OCI-LY7 (cell line): ENCODE results near the gene DCUN1D5. TPM values are rescaled to one million over a fixed set of nuclear protein-coding genes. Genes with fewer than 3 reads are reported as not detected.

Experiments
- BruUV-seq: library from RNA; stranded (reverse); fragments of 400-500 nt; replicated peaks from 2 replicates; lab custom pipeline; 2021; lab: Mats Ljungman, UMichigan
- CTCF ChIA-PET: fragments of 300-600 bp; sonication (Branson Sonifier 250); formaldehyde crosslinking; loops from one replicate; lab custom pipeline; 2022; ENCODE audit warnings: antibody characterized with exemption; ENCODE audit not compliant: unreplicated experiment; lab: Charles Lee
- POLR2A ChIA-PET: fragments of 300-600 bp; sonication (Branson Sonifier 250); formaldehyde crosslinking; loops from one replicate; lab custom pipeline; 2022; ENCODE audit warnings: antibody characterized with exemption; lab: Charles Lee
- DNase-seq: peaks from one replicate; pipeline ENCODE4 v3.0.0-alpha.2; 2015; ENCODE audit warnings: low spot score
- H2AFZ ChIP-seq: fragments of 200-600 bp; sonication (generic), shearing (Covaris generic); 2 replicates; pipeline ENCODE4 v1.6.1; 2014; ENCODE audit warnings: mild to moderate bottlenecking, antibody characterized with exemption, low read length, moderate library complexity
- H3K27ac ChIP-seq: fragments of 200-600 bp; sonication (generic); 2 replicates; pipeline ENCODE4 v1.5.1; 2014; ENCODE audit warnings: mixed run types, low read depth, mild to moderate bottlenecking, moderate library complexity, low read length, inconsistent platforms; ENCODE audit not compliant: poor library complexity, severe bottlenecking
- H3K36me3 ChIP-seq: fragments of 200-600 bp; sonication (generic); 2 replicates; pipeline ENCODE4 v1.6.1; 2014; ENCODE audit warnings: mild to moderate bottlenecking, antibody characterized with exemption, low read length, moderate library complexity, mixed read lengths; ENCODE audit not compliant: insufficient read depth
- H3K4me1 ChIP-seq: fragments of 200-600 bp; sonication (generic); 2 replicates; pipeline ENCODE4 v1.5.1; 2014; ENCODE audit warnings: mild to moderate bottlenecking, low read length; ENCODE audit not compliant: insufficient read depth, poor library complexity, severe bottlenecking
- H3K4me2 ChIP-seq: fragments of 200-600 bp; sonication (generic); 2 replicates; pipeline ENCODE4 v1.6.1; 2014; ENCODE audit warnings: mild to moderate bottlenecking, low read length
- H3K4me3 ChIP-seq: fragments of 200-600 bp; sonication (generic); 2 replicates; pipeline ENCODE4 v1.5.1; 2014; ENCODE audit warnings: mild to moderate bottlenecking, low read depth, low read length; ENCODE audit not compliant: poor library complexity, severe bottlenecking
- H3K79me2 ChIP-seq: fragments of 200-600 bp; sonication (generic); 2 replicates; pipeline ENCODE4 v1.6.1; 2016; ENCODE audit warnings: low read depth, mild to moderate bottlenecking, low read length, moderate library complexity, mixed read lengths; ENCODE audit not compliant: insufficient read depth
- H3K9me2 ChIP-seq: fragments of 200-600 bp; sonication (generic); 2 replicates; pipeline ENCODE4 v1.6.1; 2016; ENCODE audit warnings: mild to moderate bottlenecking, low read length, mixed read lengths; ENCODE audit not compliant: insufficient read depth
- H3K9me3 ChIP-seq: fragments of 200-600 bp; sonication (generic); 2 replicates; pipeline ENCODE4 v1.6.1; 2014; ENCODE audit warnings: mild to moderate bottlenecking, mixed run types, low read length, mixed read lengths
- H4K20me1 ChIP-seq: fragments of 200-600 bp; sonication (generic); 2 replicates; pipeline ENCODE4 v1.6.1; 2014; ENCODE audit warnings: mild to moderate bottlenecking, antibody characterized with exemption, low read length, moderate library complexity, mixed read lengths; ENCODE audit not compliant: insufficient read depth
- CTCF ChIP-seq: fragments of 200-600 bp; sonication (generic); conservative IDR thresholded peaks from 2 replicates; pipeline ENCODE4 v1.5.1; 2014; ENCODE audit warnings: mild to moderate bottlenecking, antibody characterized with exemption, low read length, moderate library complexity, mixed read lengths
- EZH2phosphoT487 ChIP-seq: fragments of 200-600 bp; sonication (generic); IDR thresholded peaks from 2 replicates; pipeline ENCODE4 v1.6.1; 2018; ENCODE audit warnings: low read depth, borderline replicate concordance, mild to moderate bottlenecking, mixed run types, antibody characterized with exemption, low read length, moderate library complexity, mixed read lengths
- intact Hi-C: fragments of 100-400 bp; cut with micrococcal nuclease; formaldehyde crosslinking; loops from one replicate; pipeline ENCODE4 v1.10.0; 2022; ENCODE audit not compliant: unreplicated experiment
- total RNA-seq, 2 experiments: library from RNA; depleted of rRNA in 1 of 2; stranded (reverse); fragments of >200 nt in 1 of 2; shearing (Covaris generic) in 1 of 2; gene quantifications; 2 replicates each; pipeline ENCODE4 v1.2.3, GENCODE V29; 2014 to 2022

Gene DCUN1D5
- total RNA-seq, 2 experiments from 2014 or later: 46.4 to 70.4 TPM

- no peaks in the 10 kb centered on the region for H3K9me2 ChIP-seq
- H3K36me3 ChIP-seq: no peaks in the 10 kb centered on the region
- peak within 1 kb of the TSS; percentile 79 for H3K4me2 ChIP-seq
- BruUV-seq: no TSS peak
- no peaks in the 10 kb centered on the region for H3K79me2 ChIP-seq
- no peaks in the 10 kb centered on the region for H4K20me1 ChIP-seq
- H3K27ac ChIP-seq: no peak within 1 kb of the TSS
- intact Hi-C loops: loop anchor here (2.0 kb wide), 1 partner anchor 18 kb away; no protein-coding TSS in a partner anchor
- peak within 1 kb of the TSS; percentile 67 for H3K4me3 ChIP-seq
- H2AFZ ChIP-seq: peak within 1 kb of the TSS; percentile 99
- POLR2A ChIA-PET: interaction anchor here (0.6 to 3.8 kb wide), 11 partner anchors 10 to 1005 kb away, joined by 3 to 35 read pairs (median 3); partner anchors contain the start of gene DCUN1D5
- peaks cover 11% of the 10 kb centered on the region for H3K4me1 ChIP-seq
- CTCF ChIA-PET: interaction anchor here (1.0 to 1.2 kb wide), 2 partner anchors 17 to 18 kb away, joined by 3 to 6 read pairs; partner anchors contain the start of gene DCUN1D5
- TF ChIP-seq EZH2phosphoT487 (no peak), CTCF (peak; percentile 74)
- H3K9me3 ChIP-seq: no peaks in the 10 kb centered on the region
- DNase-seq: peak; percentile 92
These were observed 17.2 kb upstream of the DCUN1D5 start, which contains the start of gene DYNC2H1 for GRCh38 chr11:103108933-103109817. DYNC2H1 (plus strand) TSS chr11:103109426; CDS start chr11:103109575, 149 bp downstream.

GRCh38 chr11:103097279-103097678 is 5.3 kb upstream of the DCUN1D5 start:
- no TSS peak for BruUV-seq
- H3K27ac ChIP-seq: no peak overlapping the region

More at GRCh38 chr11:103097279-103097678, 5.3 kb upstream of the DCUN1D5 start:
- DNase-seq: no peak
- Histone ChIP-seq H3K9me3 (no peaks in the 10 kb centered on the region), H3K36me3 (no peaks in the 10 kb centered on the region), H3K4me2 (no peak overlapping the region), H4K20me1 (no peaks in the 10 kb centered on the region), H3K79me2 (no peaks in the 10 kb centered on the region), H3K4me1 (peaks cover 5% of the 10 kb centered on the region), H3K4me3 (no peak overlapping the region), H2AFZ (no peak overlapping the region), H3K9me2 (no peaks in the 10 kb centered on the region)
- ChIA-PET CTCF (no interaction called here), POLR2A (no interaction called here)
- no peak for TF ChIP-seq CTCF
- TF ChIP-seq EZH2phosphoT487: no peak
- intact Hi-C loops: no loop called here
